ENCODE measurements around the gene ESD. TPM values are rescaled to one million over a fixed set of nuclear protein-coding genes. Genes with fewer than 3 reads are reported as not detected.

The ESD gene
- total RNA-seq, 1 donor, result 176 TPM

DNA sequence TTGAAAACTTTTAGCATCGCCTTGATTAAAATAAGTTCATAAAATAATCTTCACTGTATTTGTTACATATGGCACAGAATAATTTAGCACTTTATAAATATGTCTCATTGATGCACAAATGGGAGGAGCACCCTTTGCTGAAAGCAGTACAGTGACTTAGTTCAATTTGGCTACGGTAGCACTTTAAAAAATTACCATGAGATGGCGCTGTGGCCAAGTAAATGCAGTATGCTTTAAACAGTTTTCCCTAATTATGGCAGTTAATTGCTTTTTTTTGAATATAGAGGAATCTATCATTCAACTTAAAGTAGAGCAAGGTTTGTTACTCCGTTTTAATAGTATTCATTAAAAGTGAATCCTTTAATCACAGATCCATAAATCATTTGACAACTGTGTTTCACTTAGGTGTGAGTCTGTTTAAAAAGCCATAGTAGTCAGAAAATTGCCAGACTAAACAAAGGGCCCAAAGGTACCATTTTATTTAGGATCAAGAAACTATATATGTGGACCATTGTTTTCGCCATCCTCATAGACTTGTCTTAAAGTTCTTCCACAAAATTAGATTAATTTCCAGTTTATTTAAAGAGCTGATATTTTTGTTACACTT is 34.7 kb upstream of the ESD start:
- H3K4me3 ChIP-seq (ENCODE audit: low read depth, low read length), result no peak overlapping the region
- TF ChIP-seq, protein P1, sequence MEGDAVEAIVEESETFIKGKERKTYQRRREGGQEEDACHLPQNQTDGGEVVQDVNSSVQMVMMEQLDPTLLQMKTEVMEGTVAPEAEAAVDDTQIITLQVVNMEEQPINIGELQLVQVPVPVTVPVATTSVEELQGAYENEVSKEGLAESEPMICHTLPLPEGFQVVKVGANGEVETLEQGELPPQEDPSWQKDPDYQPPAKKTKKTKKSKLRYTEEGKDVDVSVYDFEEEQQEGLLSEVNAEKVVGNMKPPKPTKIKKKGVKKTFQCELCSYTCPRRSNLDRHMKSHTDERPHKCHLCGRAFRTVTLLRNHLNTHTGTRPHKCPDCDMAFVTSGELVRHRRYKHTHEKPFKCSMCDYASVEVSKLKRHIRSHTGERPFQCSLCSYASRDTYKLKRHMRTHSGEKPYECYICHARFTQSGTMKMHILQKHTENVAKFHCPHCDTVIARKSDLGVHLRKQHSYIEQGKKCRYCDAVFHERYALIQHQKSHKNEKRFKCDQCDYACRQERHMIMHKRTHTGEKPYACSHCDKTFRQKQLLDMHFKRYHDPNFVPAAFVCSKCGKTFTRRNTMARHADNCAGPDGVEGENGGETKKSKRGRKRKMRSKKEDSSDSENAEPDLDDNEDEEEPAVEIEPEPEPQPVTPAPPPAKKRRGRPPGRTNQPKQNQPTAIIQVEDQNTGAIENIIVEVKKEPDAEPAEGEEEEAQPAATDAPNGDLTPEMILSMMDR (IDR thresholded peaks at IDR 0.05; ENCODE audit: insufficient read depth, low read length), result peak; percentile 72
- DNase-seq (ENCODE audit: low read depth), result peak; percentile 75

DNA sequence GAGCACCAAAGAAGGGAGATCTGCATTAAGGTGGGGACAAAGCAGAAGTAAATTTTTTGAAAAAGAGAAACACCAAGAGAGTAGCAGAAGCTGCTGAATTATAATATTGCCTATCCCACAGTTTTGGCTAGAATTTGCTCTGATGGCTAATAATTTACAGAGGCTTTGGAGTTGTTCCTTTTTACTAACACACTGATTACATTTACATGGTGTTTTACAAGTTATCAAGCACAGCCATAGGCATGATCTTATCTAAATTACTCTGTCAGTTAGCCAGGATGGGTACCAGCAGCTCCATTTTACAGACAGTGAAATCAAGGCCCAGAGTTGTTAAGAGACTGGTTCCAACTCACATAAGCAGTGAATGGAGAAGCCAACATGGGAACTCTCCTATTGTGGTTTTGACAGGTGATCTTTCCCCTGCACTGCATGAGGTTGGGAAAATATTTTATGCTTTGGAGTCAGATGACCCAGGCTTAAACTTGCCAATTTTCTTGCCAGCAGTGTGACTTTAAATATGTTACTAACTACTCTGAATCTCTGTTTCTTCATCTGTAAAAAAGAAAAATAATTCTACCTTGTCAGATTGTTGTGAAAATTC is 33.5 kb upstream of the ESD start:
- DNase-seq (ENCODE audit: low read depth), result no peak
- TF ChIP-seq, protein P1 (IDR thresholded peaks at IDR 0.05; ENCODE audit: insufficient read depth, low read length), result no peak

DNA sequence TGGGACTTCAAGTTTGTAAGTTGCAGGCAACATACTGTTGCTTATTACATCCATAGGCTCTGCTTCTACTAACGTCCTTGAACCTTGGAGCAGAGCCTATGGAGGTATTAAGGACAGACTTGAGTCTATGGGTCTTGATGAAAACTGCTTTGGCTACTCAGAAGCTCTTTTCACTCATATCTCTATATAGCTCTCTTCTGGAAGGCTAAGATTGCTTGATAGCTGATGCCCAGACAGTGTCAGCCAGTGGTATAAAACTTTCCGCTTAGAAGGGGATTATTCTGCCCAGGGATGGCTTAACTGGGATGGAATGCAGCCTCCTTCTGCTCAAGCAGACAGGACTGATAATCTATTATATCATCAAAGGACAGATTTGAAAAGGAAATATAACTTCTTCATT is 25.6 kb upstream of the ESD start:
- no peak overlapping the region for H3K4me3 ChIP-seq (ENCODE audit: low read depth, low read length)
- TF ChIP-seq, protein P1 (IDR thresholded peaks at IDR 0.05; ENCODE audit: insufficient read depth, low read length), result no peak
- no peak for DNase-seq (ENCODE audit: low read depth)

More for the DNA sequence above, 33.5 kb upstream of the ESD start:
- H3K4me3 ChIP-seq (ENCODE audit: low read depth, low read length), result no peak overlapping the region

DNA sequence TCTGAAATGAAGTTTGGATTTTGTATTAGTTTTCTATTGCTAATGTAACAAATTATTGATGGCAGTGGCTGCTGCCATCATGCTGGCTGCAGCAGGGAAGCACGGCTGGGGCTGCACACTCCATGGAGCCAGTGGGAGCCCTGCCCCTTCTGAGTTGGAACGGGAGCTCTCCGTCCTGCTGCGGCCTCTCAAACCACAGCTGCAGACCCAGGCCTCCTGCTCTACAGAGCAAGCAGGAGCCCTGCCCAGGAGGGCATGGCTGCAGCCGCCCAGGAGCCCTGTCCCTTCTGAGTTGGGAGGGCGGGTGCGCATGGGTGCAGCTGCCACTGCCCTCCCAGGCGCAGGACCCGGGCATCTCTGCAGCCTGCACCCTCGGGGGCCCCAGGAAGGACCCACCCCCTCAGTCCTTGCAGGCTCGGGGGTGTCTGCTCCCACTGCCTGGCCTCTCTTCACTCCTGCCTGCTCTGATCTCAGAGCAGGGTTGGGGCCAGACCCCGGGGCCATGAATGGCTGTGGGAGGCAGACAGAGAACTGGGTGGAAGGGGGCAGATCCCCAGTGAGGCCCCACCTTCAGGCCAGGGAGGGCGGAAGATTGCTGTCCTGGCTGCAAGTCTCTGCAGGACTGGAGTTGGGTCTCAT is 21.0 kb upstream of the ESD start:
- no peak for DNase-seq (ENCODE audit: low read depth)
- TF ChIP-seq, protein P1 (IDR thresholded peaks at IDR 0.05; ENCODE audit: insufficient read depth, low read length), result no peak
- no peak overlapping the region for H3K4me3 ChIP-seq (ENCODE audit: low read depth, low read length)

DNA sequence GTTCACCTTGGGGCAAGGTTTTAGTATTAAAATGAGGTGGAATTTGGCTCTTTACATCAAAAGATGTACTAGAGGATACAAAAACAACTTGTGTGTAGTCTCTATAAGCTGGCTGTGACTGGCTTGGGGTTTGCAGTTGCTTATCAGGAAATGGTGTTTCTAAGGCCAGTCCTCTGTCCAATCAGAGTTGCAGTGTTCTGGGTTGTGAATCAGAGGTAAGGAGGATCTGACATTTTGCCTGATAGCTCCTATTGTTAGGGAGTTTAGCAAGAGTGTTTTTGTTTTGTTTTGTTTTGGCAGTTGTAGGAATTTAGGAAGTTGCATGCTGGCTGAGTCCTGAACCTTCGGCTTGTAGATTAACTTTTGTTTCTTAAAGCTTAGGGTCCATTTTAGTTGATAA is 20.1 kb upstream of the ESD start:
- TF ChIP-seq, protein P1 (IDR thresholded peaks at IDR 0.05; ENCODE audit: insufficient read depth, low read length), result no peak
- peak; percentile 50 for DNase-seq (ENCODE audit: low read depth)
- no peak overlapping the region for H3K4me3 ChIP-seq (ENCODE audit: low read depth, low read length)

DNA sequence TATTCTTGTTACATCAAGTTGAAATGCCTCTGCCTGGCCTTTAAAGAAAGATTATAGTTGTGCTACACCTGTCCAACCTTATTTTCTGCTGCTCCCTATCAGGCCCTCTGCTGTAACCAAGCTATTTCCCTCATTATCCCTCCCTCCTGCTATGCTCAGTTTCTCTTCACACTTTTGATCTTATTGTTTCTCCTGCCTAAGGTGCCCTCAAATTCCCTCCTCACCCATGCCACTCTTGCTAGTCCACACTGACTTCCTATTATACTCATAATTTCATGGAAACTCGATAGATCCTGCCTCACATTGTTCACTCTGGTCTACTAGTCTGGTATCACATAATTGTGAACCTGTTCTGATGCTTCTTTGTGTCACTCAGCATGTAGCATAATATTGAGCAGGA is 19.4 kb upstream of the ESD start:
- H3K4me3 ChIP-seq (ENCODE audit: low read depth, low read length), result no peak overlapping the region
- DNase-seq (ENCODE audit: low read depth), result no peak
- TF ChIP-seq, protein P1 (IDR thresholded peaks at IDR 0.05; ENCODE audit: insufficient read depth, low read length), result no peak

Data from fibroblast of the aortic adventitia (primary cell).